ENCODE data around the gene ZNF670.
"Not testable (repeated sequence)": the region's sequence is repeated elsewhere in the genome, so short reads cannot be mapped to it uniquely, and the experiment has no call there.

The ZNF670 gene

DNA sequence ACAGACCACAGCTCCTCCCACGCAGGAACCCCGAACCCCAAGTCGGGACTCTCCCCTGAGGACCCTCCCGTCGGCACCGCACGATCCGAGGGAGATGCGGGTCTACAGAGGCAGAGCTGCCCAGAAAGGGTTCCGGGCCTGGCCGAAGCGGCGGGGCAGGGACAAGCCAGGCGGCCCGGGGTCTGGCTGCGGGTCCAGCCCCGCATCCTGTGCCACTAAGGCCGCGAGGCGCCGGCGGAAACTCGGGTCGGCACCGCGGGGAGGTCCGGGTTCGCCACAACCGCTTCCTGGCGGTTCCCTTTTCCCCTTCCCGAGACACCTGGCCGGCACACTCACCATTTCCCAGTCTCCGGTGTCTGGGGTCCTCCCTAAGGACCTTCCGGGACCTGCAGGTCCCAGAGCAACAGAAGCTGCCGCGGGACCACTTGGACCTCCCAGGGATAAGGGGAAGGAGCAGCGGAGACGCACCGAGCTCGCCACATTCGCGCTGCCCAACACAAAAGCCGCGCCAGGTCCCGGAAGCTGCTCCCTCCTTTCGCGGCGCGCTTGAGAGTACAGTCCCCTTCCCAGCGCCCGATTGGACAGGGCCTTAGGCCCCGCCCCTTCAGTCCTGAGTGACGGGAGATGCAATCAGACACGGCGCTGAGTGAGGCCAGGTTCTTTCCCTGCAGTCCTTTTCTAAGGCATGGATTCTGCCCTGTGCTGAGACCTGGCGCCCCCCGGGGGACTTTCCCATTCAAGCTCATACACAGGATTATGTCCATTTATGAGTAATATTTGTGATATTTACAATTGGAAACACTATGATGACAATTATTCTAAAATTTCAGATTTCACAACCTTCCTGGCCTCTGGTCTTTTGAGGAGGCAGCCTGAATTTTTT is at the start of gene ZNF670:
Gene ZNF670 (minus strand): TSS at position 554 of the 883 bp plus-strand sequence. CDS start 215 bp downstream, at position 339.
- peak; percentile 69 to 84 (median 72) for DNase-seq

GRCh38 chr1:247127519-247128282 is 49.1 kb upstream of the ZNF670 start:
- DNase-seq, result not testable (repeated sequence)

GRCh38 chr1:247126601-247127000 is 48.0 kb upstream of the ZNF670 start:
- not testable (repeated sequence) for DNase-seq

DNA sequence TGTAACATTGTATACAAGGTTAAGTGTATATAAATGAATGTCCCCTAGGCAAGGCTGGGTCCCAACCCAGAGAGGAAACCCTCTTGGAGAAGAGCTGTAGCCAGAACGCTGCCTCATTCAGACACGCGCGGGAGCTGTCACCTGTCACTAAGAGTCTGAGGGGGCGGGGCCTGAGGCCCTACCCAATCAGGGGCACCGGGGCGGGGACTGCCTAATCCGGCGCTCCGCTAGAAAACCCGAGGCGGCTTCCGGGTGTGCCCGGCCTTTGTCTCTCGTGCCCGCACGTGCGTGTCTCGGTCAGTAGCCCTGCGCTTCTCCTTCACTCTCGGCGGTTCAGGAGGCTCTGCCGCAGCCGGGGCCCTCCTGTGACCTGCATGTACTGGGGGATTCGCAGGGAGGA is 47.6 kb upstream of the ZNF670 start:
- DNase-seq, result not testable (repeated sequence)

DNA sequence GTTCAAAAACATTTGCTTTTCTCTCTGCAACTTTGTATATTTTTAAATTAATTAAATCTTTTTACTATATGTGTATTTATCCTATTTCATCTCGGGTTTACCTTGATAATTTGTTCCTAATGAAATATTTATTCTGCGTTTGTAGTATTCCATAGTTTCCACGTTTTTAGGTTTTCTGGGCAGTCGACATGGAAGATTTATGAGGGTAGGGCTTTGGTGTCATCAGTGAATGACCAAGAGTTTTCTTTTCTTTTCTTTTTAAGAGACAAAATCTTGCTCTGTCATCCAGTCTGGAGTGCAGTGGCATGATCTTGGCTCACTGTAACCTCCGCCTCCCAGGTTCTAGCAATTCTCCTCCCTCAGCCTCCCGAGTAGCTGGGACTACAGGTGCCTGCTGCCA is 42.8 kb upstream of the ZNF670 start:
- DNase-seq, result no peak

DNA sequence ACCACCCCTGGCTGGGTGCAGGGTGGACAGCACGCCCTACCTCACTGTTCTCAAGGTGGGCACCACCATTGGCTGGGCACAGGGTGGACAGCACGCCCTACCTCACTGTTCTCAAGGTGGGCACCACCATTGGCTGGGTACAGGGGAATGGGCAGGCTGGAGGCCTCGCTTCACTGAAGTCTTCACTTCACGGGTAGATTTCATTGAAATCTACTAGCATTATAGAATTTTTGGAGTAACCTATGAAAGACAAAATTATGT is 41.7 kb upstream of the ZNF670 start:
- not testable (repeated sequence) for DNase-seq

GRCh38 chr1:247119600-247120407 is 41.2 kb upstream of the ZNF670 start:
- DNase-seq, result no peak

- DNase-seq, result peak in 3 of 6 experiments; percentile 4 to 21 (median 9)
Observed at GRCh38 chr1:247118946-247119446, 40.4 kb upstream of the ZNF670 start.

- DNase-seq, result no peak
Observed at GRCh38 chr1:247115545-247115944, 36.9 kb upstream of the ZNF670 start.

DNA sequence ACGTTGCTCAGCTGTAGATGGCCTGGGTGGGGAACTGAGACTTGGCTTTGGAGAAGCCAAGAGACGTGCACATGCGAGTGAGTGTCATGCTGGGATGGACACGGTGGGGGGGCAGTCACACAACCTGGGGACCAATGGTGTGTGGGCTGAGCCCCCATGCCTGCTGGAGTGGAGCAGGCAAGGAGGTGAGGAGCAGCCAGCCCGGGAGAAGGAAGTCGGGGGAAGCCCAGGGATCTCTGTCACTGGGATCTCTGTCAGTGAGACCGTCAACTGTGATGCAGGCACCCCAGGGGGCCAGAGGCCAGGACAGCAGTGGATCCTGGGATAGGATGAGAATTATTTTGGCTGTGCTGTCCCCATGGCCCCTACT is 36.5 kb upstream of the ZNF670 start:
- no peak for DNase-seq

- no peak for DNase-seq
Observed at GRCh38 chr1:247114351-247115140, 35.9 kb upstream of the ZNF670 start.

DNA sequence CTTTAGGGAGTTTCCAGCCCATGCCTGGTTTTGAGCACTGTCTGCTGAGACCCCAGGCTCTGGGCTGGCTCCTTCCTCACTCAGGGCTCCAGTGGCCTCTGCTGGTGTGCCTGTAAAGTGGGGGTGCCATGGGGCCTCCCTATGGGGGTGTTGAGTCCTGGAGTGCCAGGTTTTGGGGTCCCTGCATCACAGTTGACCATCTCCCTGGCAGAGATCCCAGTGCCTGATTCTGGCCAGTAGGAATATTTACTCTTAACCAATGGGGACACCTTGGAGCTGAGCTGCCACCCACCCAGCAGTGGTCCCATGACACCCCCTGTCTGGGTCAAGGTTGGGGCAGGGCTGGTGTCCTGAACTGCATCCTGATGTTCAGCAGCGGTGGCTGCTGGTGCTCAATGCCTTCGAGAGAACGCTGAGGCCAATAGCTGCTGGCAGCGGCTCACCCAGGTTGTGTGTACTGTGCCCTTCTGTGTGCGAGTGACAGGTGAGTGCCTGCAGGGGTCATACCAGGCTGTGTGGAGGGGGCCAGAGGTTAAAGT is 35.2 kb upstream of the ZNF670 start:
- no peak for DNase-seq

- DNase-seq, result no peak
Observed at GRCh38 chr1:247113094-247113497, 34.5 kb upstream of the ZNF670 start.

DNA sequence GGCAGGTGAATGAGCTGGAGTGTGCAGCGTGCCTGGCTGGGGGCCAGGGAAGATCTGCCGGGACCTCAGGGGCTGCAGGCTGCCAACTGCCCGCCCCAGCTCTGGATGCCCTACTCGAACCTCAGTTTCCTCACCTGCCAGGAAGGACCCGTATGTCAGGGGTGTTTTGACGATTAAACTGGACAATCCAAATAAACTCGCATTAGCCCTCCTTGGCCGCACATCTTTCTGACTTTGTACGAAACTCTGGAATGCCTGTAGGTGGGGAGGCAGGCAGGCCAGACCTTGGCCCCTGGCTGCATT is 33.8 kb upstream of the ZNF670 start:
- DNase-seq, result no peak

GRCh38 chr1:247111700-247112478 is 33.3 kb upstream of the ZNF670 start:
- DNase-seq, result peak in 2 of 6 experiments; percentile 6 to 15

- DNase-seq, result peak in 2 of 6 experiments; percentile 7 to 21
Observed at GRCh38 chr1:247111259-247111699, 32.7 kb upstream of the ZNF670 start.

DNA sequence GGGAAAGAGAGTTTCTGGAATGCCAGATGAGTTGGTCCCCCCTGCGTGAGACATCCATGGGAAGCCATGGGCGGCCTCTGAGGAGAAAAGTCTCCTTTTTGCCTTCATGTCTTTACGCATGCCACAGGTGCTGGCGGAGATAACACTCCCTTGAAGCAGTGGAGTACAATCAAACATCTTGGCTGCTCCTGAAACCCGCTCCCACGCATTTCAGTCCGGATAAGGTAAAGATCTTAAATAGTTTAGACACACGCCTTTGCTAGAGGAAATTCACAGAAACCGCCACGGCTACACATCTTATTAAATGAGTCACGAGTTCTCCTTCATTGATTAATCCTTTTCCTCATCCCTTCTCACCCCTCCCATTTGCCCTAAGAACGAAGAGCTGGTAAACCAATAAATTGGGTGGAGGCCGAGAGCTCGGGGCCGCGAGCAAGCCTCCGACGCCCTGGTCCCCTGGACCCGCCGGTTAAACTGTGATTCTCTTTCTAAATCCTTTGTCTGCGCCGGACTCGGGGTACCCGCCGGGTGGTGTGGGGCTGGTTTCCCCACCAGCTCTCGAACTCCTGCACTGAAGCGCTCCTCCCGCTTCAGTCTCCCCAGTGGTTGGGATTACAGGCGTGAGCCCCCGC is 32.1 kb upstream of the ZNF670 start:
- DNase-seq, result peak in 2 of 6 experiments; percentile 36 to 59

DNA sequence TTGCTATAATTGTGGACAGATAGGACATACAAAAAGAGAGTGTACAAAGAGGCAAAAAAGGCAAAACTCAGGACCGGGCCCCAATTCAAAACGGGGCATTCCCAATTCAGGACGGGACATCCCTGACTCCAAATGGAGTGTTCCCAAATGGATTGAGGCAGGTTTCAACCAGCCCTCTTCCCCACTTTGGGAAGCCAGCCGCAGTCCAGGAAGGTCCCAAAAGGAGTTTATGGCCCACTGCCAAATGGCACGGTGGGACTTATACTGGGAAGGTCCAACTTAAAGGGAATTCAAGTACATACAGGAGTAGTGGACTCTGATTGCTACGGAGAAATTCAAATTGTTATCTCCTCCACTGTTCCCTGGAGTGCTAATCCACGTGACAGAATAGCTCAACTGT is 29.1 kb upstream of the ZNF670 start:
- DNase-seq, result no peak

GRCh38 chr1:247105966-247106365 is 27.4 kb upstream of the ZNF670 start:
- DNase-seq, result no peak

DNA sequence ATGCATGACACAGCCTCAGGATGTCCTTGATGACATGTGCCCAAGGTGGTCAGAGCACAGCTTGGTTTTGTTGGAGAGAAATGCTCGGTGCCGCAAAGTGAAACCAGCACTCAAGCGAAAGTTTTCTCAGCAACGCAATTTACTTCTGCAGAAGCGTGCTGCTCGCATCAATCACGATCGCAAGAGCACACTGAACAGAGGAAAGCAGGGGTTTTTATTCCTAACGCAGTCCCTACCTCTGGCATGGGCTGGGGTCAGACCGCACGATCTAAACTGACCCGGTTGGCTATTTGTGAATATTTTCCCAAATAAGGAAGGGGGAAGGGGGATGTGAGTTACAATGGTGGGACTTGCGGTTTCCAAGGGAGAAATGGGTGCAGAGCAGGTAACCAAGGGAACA is 26.4 kb upstream of the ZNF670 start:
- no peak for DNase-seq
